ENCODE results near the gene CADM1. TPM values are rescaled to one million over a fixed set of nuclear protein-coding genes. Genes with fewer than 3 reads are reported as not detected.

Gene CADM1
- total and polyA plus RNA-seq, 4 donors = 13.0 to 40.6 (median 28.9) TPM

- 80% methylated on average over 4 of the region's 4 CpGs for WGBS
- Histone ChIP-seq H3K9me3 (ENCODE audit: control insufficient read depth in 4 of 4, low read length in 3 of 4) (no peaks in the 10 kb centered on the region), H3K36me3 (ENCODE audit: control insufficient read depth in 4 of 4, insufficient read depth in 3 of 4, low read depth in 1 of 4, low read length in 3 of 4) (no peaks in the 10 kb centered on the region)
These were observed 17.6 kb upstream of the CADM1 start for GRCh38 chr11:115521825-115522224.

More at GRCh38 chr11:115521825-115522224, 17.6 kb upstream of the CADM1 start:
- TF ChIP-seq ZBTB33 (IDR thresholded peaks at IDR 0.05) (no peak), RAD21 (IDR thresholded peaks at IDR 0.05) (no peak), TAF1 (conservative IDR thresholded peaks at IDR 0.05) (no peak), HNF4A (conservative IDR thresholded peaks at IDR 0.05) (no peak), SP1 (IDR thresholded peaks at IDR 0.05) (no peak), YY1 (IDR thresholded peaks at IDR 0.05) (no peak), GABPA (IDR thresholded peaks at IDR 0.05 in 1 of 2, conservative IDR thresholded peaks at IDR 0.05 in 1 of 2) (no peak), RXRA (IDR thresholded peaks at IDR 0.05) (no peak), EGR1 (IDR thresholded peaks at IDR 0.05; ENCODE audit: low read depth in 2 of 2) (no peak), REST (IDR thresholded peaks at IDR 0.05) (no peak), HNF4G (IDR thresholded peaks at IDR 0.05) (no peak), NR2F2 (IDR thresholded peaks at IDR 0.05) (no peak), FOXA1 (IDR thresholded peaks at IDR 0.05) (no peak)
- TF ChIP-seq, protein P1, sequence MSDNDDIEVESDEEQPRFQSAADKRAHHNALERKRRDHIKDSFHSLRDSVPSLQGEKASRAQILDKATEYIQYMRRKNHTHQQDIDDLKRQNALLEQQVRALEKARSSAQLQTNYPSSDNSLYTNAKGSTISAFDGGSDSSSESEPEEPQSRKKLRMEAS (IDR thresholded peaks at IDR 0.05) = no peak
- TF ChIP-seq, protein P2, sequence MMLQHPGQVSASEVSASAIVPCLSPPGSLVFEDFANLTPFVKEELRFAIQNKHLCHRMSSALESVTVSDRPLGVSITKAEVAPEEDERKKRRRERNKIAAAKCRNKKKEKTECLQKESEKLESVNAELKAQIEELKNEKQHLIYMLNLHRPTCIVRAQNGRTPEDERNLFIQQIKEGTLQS (IDR thresholded peaks at IDR 0.05) = no peak
- TF ChIP-seq, protein P3, sequence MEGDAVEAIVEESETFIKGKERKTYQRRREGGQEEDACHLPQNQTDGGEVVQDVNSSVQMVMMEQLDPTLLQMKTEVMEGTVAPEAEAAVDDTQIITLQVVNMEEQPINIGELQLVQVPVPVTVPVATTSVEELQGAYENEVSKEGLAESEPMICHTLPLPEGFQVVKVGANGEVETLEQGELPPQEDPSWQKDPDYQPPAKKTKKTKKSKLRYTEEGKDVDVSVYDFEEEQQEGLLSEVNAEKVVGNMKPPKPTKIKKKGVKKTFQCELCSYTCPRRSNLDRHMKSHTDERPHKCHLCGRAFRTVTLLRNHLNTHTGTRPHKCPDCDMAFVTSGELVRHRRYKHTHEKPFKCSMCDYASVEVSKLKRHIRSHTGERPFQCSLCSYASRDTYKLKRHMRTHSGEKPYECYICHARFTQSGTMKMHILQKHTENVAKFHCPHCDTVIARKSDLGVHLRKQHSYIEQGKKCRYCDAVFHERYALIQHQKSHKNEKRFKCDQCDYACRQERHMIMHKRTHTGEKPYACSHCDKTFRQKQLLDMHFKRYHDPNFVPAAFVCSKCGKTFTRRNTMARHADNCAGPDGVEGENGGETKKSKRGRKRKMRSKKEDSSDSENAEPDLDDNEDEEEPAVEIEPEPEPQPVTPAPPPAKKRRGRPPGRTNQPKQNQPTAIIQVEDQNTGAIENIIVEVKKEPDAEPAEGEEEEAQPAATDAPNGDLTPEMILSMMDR (IDR thresholded peaks at IDR 0.05; ENCODE audit: low read depth, low read length, missing input control) = no peak
- Histone ChIP-seq H3K4me1 (ENCODE audit: control insufficient read depth in 4 of 4, insufficient read depth in 4 of 4, low read length in 3 of 4) (peaks cover 1 to 36% (median 20%) of the 10 kb centered on the region in 4 donors), H3K4me3 (ENCODE audit: low read depth in 1 of 3, low read length in 3 of 3) (no peak overlapping the region), H3K27ac (ENCODE audit: low read depth in 1 of 2, low read length in 2 of 2) (no peak overlapping the region), H3K27me3 (ENCODE audit: control insufficient read depth in 4 of 4, insufficient read depth in 4 of 4, low read length in 3 of 4) (no peaks in the 10 kb centered on the region), H3K9ac (ENCODE audit: low read depth in 1 of 2, low read length in 2 of 2) (no peak overlapping the region)
- no peak for DNase-seq (ENCODE audit: low spot score)

All from liver (tissue), 9 donors.